ENCODE measurements around the gene LYRM9. TPM values are rescaled to one million over a fixed set of nuclear protein-coding genes. Genes with fewer than 3 reads are reported as not detected.

Gene LYRM9
- total RNA-seq, 1 experiment from 2014 or later, result 0.97 TPM

- no peaks in the 10 kb centered on the region for H4K20me1 ChIP-seq (ENCODE audit: insufficient read depth, low read depth, low read length)
- no peaks in the 10 kb centered on the region for H3K4me1 ChIP-seq (ENCODE audit: low read length)
- no peaks in the 10 kb centered on the region for H3K27me3 ChIP-seq (ENCODE audit: low read length)
- DNase-seq, result no peak
- no peak overlapping the region for H3K4me3 ChIP-seq (ENCODE audit: low read length)
- H3K27ac ChIP-seq (ENCODE audit: low read length), result no peak overlapping the region
- H3K4me2 ChIP-seq (ENCODE audit: low read depth, low read length, poor library complexity, severe bottlenecking), result no peak overlapping the region
- H3K9me3 ChIP-seq (ENCODE audit: low read length), result no peaks in the 10 kb centered on the region
- no peaks in the 10 kb centered on the region for H3K79me2 ChIP-seq (ENCODE audit: low read length)
- H3K9me2 ChIP-seq (replicated peaks; ENCODE audit: insufficient read depth, low read length), result no peaks in the 10 kb centered on the region
- H3K9ac ChIP-seq (ENCODE audit: low read length), result no peak overlapping the region
- no peak overlapping the region for H2AFZ ChIP-seq (ENCODE audit: low read length)
- no peaks in the 10 kb centered on the region for H3K36me3 ChIP-seq (ENCODE audit: insufficient read depth, low read length)
These were observed 19.4 kb downstream of the LYRM9 start for GRCh38 chr17:27873746-27874145.

- H3K27me3 ChIP-seq (ENCODE audit: low read length), result no peaks in the 10 kb centered on the region
- no peaks in the 10 kb centered on the region for H3K79me2 ChIP-seq (ENCODE audit: low read length)
- H3K4me1 ChIP-seq (ENCODE audit: low read length), result no peaks in the 10 kb centered on the region
These were observed 20.0 kb downstream of the LYRM9 start for GRCh38 chr17:27873211-27873610.

GRCh38 chr17:27872776-27873175 lies 20.4 kb downstream of the LYRM9 start:
- H3K27ac ChIP-seq (ENCODE audit: low read length), result no peak overlapping the region
- no peaks in the 10 kb centered on the region for H3K9me3 ChIP-seq (ENCODE audit: low read length)
- H3K27me3 ChIP-seq (ENCODE audit: low read length), result no peaks in the 10 kb centered on the region
- H3K9ac ChIP-seq (ENCODE audit: low read length), result no peak overlapping the region
- H4K20me1 ChIP-seq (ENCODE audit: insufficient read depth, low read depth, low read length), result no peaks in the 10 kb centered on the region
- H2AFZ ChIP-seq (ENCODE audit: low read length), result no peak overlapping the region
- H3K4me3 ChIP-seq (ENCODE audit: low read length), result no peak overlapping the region
- no peaks in the 10 kb centered on the region for H3K4me1 ChIP-seq (ENCODE audit: low read length)
- no peaks in the 10 kb centered on the region for H3K79me2 ChIP-seq (ENCODE audit: low read length)
- H3K36me3 ChIP-seq (ENCODE audit: insufficient read depth, low read length), result no peaks in the 10 kb centered on the region
- no peaks in the 10 kb centered on the region for H3K9me2 ChIP-seq (replicated peaks; ENCODE audit: insufficient read depth, low read length)
- DNase-seq, result no peak
- no peak overlapping the region for H3K4me2 ChIP-seq (ENCODE audit: low read depth, low read length, poor library complexity, severe bottlenecking)

More at GRCh38 chr17:27873211-27873610, 20.0 kb downstream of the LYRM9 start:
- Histone ChIP-seq H3K9ac (ENCODE audit: low read length) (no peak overlapping the region), H3K27ac (ENCODE audit: low read length) (no peak overlapping the region), H4K20me1 (ENCODE audit: insufficient read depth, low read depth, low read length) (no peaks in the 10 kb centered on the region), H3K36me3 (ENCODE audit: insufficient read depth, low read length) (no peaks in the 10 kb centered on the region), H3K9me2 (replicated peaks; ENCODE audit: insufficient read depth, low read length) (no peaks in the 10 kb centered on the region), H3K4me2 (ENCODE audit: low read depth, low read length, poor library complexity, severe bottlenecking) (no peak overlapping the region), H3K4me3 (ENCODE audit: low read length) (no peak overlapping the region), H2AFZ (ENCODE audit: low read length) (no peak overlapping the region), H3K9me3 (ENCODE audit: low read length) (no peaks in the 10 kb centered on the region)
- DNase-seq, result no peak

GRCh38 chr17:27871407-27871806 lies 21.8 kb downstream of the LYRM9 start:
- Histone ChIP-seq H3K4me2 (ENCODE audit: low read depth, low read length, poor library complexity, severe bottlenecking) (no peak overlapping the region), H3K9me2 (replicated peaks; ENCODE audit: insufficient read depth, low read length) (no peaks in the 10 kb centered on the region), H3K4me3 (ENCODE audit: low read length) (no peak overlapping the region), H3K36me3 (ENCODE audit: insufficient read depth, low read length) (no peaks in the 10 kb centered on the region), H3K9ac (ENCODE audit: low read length) (no peak overlapping the region), H4K20me1 (ENCODE audit: insufficient read depth, low read depth, low read length) (no peaks in the 10 kb centered on the region), H3K27me3 (ENCODE audit: low read length) (no peaks in the 10 kb centered on the region), H3K4me1 (ENCODE audit: low read length) (no peaks in the 10 kb centered on the region), H3K79me2 (ENCODE audit: low read length) (no peaks in the 10 kb centered on the region), H3K27ac (ENCODE audit: low read length) (no peak overlapping the region), H2AFZ (ENCODE audit: low read length) (no peak overlapping the region), H3K9me3 (ENCODE audit: low read length) (no peaks in the 10 kb centered on the region)
- no peak for DNase-seq

- Histone ChIP-seq H3K4me2 (ENCODE audit: low read depth, low read length, poor library complexity, severe bottlenecking) (no peak overlapping the region), H4K20me1 (ENCODE audit: insufficient read depth, low read depth, low read length) (no peaks in the 10 kb centered on the region), H3K27ac (ENCODE audit: low read length) (no peak overlapping the region), H3K79me2 (ENCODE audit: low read length) (no peaks in the 10 kb centered on the region), H3K27me3 (ENCODE audit: low read length) (no peaks in the 10 kb centered on the region), H3K36me3 (ENCODE audit: insufficient read depth, low read length) (no peaks in the 10 kb centered on the region), H3K9ac (ENCODE audit: low read length) (no peak overlapping the region), H3K4me3 (ENCODE audit: low read length) (no peak overlapping the region), H3K4me1 (ENCODE audit: low read length) (no peaks in the 10 kb centered on the region), H3K9me2 (replicated peaks; ENCODE audit: insufficient read depth, low read length) (no peaks in the 10 kb centered on the region), H3K9me3 (ENCODE audit: low read length) (no peaks in the 10 kb centered on the region), H2AFZ (ENCODE audit: low read length) (no peak overlapping the region)
- no peak for DNase-seq
These were observed 22.8 kb downstream of the LYRM9 start for GRCh38 chr17:27870345-27870744.

- no peak for DNase-seq
- Histone ChIP-seq H2AFZ (ENCODE audit: low read length) (no peak overlapping the region), H3K9me2 (replicated peaks; ENCODE audit: insufficient read depth, low read length) (no peaks in the 10 kb centered on the region), H3K4me1 (ENCODE audit: low read length) (no peaks in the 10 kb centered on the region), H3K79me2 (ENCODE audit: low read length) (no peaks in the 10 kb centered on the region), H3K4me3 (ENCODE audit: low read length) (no peak overlapping the region), H3K9ac (ENCODE audit: low read length) (no peak overlapping the region), H3K9me3 (ENCODE audit: low read length) (no peaks in the 10 kb centered on the region), H3K27ac (ENCODE audit: low read length) (no peak overlapping the region), H3K4me2 (ENCODE audit: low read depth, low read length, poor library complexity, severe bottlenecking) (no peak overlapping the region), H3K27me3 (ENCODE audit: low read length) (no peaks in the 10 kb centered on the region), H4K20me1 (ENCODE audit: insufficient read depth, low read depth, low read length) (no peaks in the 10 kb centered on the region), H3K36me3 (ENCODE audit: insufficient read depth, low read length) (no peaks in the 10 kb centered on the region)
These were observed 24.6 kb downstream of the LYRM9 start for GRCh38 chr17:27868565-27868964.

GRCh38 chr17:27862840-27863239 lies 30.3 kb downstream of the LYRM9 start:
- Histone ChIP-seq H3K9me2 (replicated peaks; ENCODE audit: insufficient read depth, low read length) (no peaks in the 10 kb centered on the region), H3K4me3 (ENCODE audit: low read length) (no peak overlapping the region), H3K36me3 (ENCODE audit: insufficient read depth, low read length) (no peaks in the 10 kb centered on the region), H4K20me1 (ENCODE audit: insufficient read depth, low read depth, low read length) (no peaks in the 10 kb centered on the region), H3K9me3 (ENCODE audit: low read length) (no peaks in the 10 kb centered on the region), H2AFZ (ENCODE audit: low read length) (no peak overlapping the region), H3K27me3 (ENCODE audit: low read length) (no peaks in the 10 kb centered on the region), H3K4me1 (ENCODE audit: low read length) (no peaks in the 10 kb centered on the region), H3K9ac (ENCODE audit: low read length) (no peak overlapping the region), H3K79me2 (ENCODE audit: low read length) (no peaks in the 10 kb centered on the region), H3K4me2 (ENCODE audit: low read depth, low read length, poor library complexity, severe bottlenecking) (no peak overlapping the region), H3K27ac (ENCODE audit: low read length) (no peak overlapping the region)
- no peak for DNase-seq

- no peak overlapping the region for H3K4me2 ChIP-seq (ENCODE audit: low read depth, low read length, poor library complexity, severe bottlenecking)
- H3K4me1 ChIP-seq (ENCODE audit: low read length), result no peaks in the 10 kb centered on the region
- no peak overlapping the region for H3K4me3 ChIP-seq (ENCODE audit: low read length)
- no peak overlapping the region for H3K27ac ChIP-seq (ENCODE audit: low read length)
- no peaks in the 10 kb centered on the region for H3K79me2 ChIP-seq (ENCODE audit: low read length)
- H3K9me2 ChIP-seq (replicated peaks; ENCODE audit: insufficient read depth, low read length), result no peaks in the 10 kb centered on the region
- no peak for DNase-seq
- no peaks in the 10 kb centered on the region for H3K36me3 ChIP-seq (ENCODE audit: insufficient read depth, low read length)
- no peaks in the 10 kb centered on the region for H3K9me3 ChIP-seq (ENCODE audit: low read length)
- no peak overlapping the region for H3K9ac ChIP-seq (ENCODE audit: low read length)
- H4K20me1 ChIP-seq (ENCODE audit: insufficient read depth, low read depth, low read length), result no peaks in the 10 kb centered on the region
- H3K27me3 ChIP-seq (ENCODE audit: low read length), result no peaks in the 10 kb centered on the region
- H2AFZ ChIP-seq (ENCODE audit: low read length), result no peak overlapping the region
These were observed 31.2 kb downstream of the LYRM9 start for GRCh38 chr17:27862004-27862403.
